Stimulated activated CD4-positive, alpha-beta T cell treated with anti-CD3 and anti-CD28 coated beads, Interleukin-4, amount 100 ng/mL, for 1 hour (primary cell): Measurements from ENCODE around the gene GGN.
"Not testable (repeated sequence)": the region's sequence is repeated elsewhere in the genome, so short reads cannot be mapped to it uniquely, and the experiment has no call there.

Source experiments
- DNase-seq: peaks from one replicate; pipeline ENCODE4 v3.0.0-alpha.2; 2020

GGN gene, protein sequence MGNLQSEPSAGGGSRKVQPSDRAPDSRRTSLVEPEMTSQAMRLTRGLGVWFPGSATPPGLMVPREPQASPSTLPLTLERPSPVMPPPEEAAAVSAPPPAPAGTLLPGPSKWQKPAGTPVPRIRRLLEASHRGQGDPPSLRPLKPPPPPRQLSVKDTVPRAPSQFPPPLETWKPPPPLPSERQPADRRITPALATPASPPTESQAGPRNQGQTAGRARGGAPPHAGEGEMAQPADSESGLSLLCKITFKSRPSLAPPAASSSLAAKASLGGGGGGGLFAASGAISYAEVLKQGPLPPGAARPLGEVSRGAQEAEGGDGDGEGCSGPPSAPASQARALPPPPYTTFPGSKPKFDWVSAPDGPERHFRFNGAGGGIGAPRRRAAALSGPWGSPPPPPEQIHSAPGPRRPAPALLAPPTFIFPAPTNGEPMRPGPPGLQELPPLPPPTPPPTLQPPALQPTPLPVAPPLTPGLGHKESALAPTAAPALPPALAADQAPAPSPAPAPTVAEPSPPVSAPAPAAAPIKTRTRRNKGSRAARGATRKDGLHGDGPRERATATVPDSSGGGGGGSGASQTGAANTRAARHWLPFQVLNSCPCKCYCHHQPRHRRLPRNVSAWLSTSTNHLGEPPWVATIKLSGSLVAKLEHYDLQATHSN

GRCh38 chr19:38387550-38388348 is at the start of gene GGN:
Gene GGN (minus strand): TSS chr19:38388034. CDS start chr19:38387261, 773 bp downstream.
- DNase-seq: peak; percentile 77

DNA sequence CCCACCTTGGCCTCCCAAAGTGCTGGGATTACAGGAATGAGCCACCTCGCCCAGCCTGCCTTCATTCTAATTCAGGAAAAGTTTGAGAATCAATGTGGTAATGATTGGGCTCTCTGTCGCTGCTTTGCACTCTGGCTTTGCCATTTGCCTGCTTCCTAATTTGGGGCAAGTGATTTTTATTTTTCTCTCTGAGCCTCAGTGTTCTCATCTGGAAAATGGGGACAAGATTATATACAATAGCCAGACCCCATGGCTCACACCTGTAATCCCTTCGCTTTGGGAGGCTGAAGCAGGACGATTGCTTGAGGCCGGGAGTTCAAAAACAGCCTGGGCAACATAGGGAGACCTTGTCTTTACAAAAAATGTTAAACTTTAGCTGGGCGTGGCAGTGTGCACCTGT is 49.5 kb upstream of the GGN start:
- DNase-seq: no peak

- no peak for DNase-seq
Measured at GRCh38 chr19:38434549-38435051, 46.8 kb upstream of the GGN start.

DNA sequence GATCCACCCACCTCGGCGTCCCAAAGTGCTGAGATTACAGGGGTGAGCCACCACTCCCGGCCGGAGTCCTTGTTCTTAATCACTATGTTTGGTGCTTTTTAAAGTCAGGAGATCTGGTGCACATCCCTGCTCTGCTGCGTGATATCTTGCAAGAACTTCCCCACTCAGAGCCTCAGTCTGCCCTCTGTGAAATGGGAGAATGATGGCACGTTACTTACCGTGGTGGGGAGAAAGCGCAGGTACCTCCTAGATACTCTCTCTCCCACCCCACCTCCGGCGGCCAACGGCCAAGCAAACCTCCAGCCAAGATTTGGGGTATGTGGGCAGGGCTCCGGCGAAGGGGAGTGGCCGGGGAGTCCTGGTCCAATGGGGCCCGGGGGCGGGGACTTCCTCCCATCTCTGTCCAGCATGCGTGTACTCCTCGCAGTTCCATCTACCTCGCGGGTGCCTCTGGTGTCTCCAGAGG is 45.5 kb upstream of the GGN start, which contains the start of gene RYR1:
Gene RYR1, plus strand, starts transcription at position 424 of the 466 bp plus-strand sequence. CDS start 139 bp downstream, outside the sequence.
- peak; percentile 66 for DNase-seq

DNA sequence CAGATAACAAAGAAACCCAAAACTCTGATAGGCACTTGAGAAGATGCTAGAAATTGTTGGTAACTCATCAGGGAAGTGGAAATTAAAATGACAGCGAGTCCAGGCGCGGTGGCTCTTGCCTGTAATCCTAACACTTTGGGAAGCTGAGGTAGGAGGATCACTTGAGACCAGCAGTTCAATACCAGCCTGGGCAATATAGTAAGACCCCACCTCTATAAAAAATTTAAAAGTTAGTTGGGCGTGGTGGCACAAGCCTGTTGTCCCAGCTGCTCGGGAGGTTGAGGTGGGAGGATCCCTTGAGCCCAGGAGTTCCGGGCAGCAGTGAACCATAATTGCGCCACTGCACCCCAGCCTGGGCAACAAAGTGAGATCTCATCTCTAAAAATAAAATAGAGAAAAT is 43.1 kb upstream of the GGN start:
- DNase-seq: no peak

DNA sequence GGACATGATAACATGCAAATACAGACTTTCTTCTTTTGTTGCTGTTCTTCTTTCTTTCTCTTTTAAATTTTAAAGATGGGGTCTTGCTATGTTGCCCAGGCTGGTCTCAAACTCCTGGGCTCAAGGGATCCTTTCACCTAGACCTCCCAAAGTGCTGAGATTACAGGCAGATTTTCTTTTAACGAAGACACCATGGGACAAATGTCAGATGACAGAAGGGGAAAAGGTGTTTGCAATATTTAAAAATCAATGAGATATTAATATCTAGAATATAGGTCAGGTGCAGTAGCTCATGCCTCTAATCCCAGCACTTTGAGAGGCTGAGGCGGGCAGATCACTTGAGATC is 42.0 kb upstream of the GGN start:
- DNase-seq: no peak

DNA sequence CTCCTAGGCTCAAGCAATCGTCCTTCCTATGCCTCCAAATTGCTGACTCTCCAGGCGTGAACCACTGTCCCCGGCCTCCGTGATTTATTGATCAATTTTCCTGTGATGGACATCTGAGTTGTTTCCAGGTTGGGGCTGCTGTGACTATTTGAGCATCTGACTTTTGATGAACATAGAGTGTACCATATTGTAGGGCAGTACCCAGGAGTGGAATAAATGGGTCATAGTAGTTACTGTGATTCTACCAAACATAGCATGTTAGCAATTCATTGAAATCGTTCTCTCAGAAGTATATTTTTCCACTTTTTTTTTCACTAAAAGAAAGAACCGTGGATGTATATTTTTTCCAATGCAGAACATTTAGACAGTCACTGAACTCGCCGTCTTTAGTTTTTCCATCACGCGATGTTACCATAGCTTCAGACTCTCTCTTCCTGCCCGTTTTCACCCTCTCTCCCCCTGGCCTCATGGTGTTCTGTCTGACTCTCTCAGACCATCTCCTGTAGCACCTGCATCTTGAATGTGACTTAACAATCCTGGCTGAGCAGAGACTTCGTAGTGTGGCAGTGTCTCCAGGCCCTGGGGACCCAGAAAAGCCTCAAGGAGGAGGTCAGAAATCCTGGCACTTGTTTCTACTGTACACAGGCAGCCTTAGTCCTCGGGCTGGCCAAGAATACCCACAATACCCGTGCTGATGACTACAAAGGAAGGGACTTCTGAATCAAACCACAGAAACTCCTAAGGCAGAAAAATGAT is 41.4 kb upstream of the GGN start:
- DNase-seq: peak; percentile 33

GRCh38 chr19:38427035-38427677 is 39.3 kb upstream of the GGN start:
- DNase-seq: peak; percentile 56

DNA sequence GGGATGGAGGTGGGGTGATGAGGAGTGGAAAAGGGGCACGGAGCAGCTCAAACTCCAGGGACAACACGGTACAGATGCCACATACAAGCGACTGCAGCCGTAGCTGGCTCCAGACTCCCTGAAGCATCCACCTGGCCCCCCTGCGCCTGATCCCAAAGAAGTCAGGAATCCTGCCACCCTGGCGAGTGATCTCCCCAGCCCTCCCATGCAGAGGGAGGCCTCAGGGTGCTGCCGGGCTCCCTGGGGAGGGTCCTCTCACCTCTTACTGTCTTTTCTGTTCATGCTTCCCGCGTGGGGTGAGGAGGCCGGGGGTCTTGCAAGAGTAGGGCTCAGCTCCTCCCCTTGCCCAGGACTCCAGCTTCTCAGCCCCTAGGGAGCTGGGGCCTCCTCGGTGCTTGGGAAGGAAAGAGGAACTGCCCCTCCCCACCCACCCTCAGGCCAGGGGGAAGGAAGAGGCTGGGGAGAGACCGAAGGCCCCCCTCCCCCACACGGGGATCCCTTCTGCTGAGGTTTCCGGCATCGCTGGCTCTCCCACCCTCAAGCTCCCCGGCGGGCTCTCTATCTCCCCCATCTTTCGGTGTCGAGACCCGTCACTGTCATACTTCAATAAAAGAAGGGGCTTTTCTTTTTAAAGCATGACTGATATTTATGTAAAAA is 38.1 kb upstream of the GGN start, which contains the start of gene RASGRP4:
Gene RASGRP4, minus strand, starts transcription at position 410 of the 657 bp plus-strand sequence. Its CDS starts 128 bp downstream, at position 282.
- DNase-seq: peak; percentile 64

DNA sequence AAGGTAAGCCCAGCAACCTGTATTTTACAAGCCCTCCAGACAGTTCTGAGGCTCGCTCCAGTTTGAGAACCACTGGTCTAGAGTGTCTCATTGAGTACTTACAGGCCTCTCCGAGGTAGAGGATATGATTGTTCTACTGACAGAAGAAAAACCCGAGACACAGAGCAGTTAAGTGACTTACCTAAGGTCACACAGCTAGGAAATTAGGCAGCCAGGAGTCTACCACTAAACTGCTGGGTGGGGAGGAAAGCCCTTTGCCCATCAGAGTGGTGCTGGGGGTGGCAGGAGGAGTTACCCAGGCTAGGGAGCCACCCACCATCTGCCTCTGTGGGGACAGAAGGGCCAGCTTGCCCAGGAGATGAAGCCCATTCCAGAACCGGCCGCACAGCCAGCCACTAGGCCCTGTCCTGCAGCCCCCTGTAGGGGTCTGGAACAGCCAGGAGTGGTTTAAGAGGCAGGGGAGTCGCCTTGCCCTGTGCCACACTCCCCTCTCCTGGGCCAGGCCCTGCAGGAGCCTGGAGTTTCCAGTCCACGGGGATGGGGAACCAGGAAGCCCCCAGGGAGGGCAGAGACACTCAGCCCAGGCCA is 37.5 kb upstream of the GGN start:
- no peak for DNase-seq

GRCh38 chr19:38424272-38424671 is 36.4 kb upstream of the GGN start:
- DNase-seq: no peak

- no peak for DNase-seq
Measured at GRCh38 chr19:38422438-38422837, 34.6 kb upstream of the GGN start.

GRCh38 chr19:38421856-38422255 is 34.0 kb upstream of the GGN start:
- DNase-seq: no peak

DNA sequence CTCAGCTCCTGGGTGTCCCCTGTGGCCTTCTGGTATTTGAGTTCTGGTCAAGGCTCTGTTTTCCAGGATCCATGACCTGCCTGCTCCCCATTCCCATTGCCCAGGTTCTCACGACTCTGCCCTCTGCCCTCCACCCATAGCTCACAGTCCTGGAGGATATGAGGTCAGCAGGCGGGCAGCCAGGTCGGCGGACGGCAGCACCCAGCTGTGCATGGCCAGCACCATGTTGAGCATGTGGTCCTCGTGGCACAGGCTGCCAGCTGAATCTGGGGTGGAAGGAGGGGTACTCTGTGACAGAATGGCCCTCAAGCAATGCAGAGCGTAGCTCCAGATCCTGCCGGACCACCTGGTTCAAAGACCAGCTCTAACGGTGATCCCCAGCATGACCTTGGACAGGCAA is 33.1 kb upstream of the GGN start:
- no peak for DNase-seq

DNA sequence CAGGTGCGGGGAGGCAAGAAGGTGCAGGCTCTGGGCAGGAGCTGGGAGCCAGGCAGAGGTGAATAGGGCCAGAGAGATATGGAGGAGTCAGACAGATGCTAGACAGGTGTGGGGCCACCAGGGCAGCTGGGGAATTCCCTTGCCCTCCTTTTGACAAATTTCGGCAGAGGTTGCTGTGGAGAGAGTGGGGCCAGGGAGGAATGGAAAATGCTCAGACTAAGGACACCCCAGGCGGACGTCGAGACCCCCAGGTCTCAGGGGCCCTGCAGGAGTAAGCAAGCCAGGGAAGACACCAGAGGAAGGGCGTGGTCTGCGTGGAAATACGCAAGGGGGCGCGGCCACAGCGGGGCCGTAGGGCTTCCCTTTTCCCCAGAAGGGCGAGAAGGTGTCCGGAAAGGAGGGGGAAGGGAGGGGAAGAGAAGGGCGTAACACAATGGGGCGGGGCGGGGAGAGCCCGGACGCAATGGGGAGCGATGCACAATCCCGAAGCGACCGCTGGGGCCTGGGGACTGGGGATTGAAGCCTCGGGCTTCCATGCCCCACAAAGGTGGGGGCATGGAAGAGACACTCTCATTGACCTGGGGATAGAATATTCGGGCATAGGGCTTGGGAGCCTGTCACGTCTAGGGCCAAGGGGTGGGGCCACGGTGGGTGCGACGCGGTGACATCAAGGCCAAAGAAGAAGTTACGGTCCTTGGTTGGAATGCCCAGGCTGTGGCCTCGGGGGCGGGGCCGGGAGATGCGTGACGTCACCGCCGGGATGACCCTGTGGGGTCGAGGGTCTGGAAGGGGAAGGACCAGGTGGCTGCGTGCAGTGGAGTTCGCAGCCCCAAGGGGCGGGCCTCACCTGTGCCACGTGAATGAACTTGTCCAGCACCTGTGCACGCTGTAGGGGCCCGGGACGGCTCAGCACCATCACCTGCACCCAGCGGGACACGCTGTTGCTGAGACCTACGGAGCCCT is 30.0 kb upstream of the GGN start:
- DNase-seq: peak; percentile 59

DNA sequence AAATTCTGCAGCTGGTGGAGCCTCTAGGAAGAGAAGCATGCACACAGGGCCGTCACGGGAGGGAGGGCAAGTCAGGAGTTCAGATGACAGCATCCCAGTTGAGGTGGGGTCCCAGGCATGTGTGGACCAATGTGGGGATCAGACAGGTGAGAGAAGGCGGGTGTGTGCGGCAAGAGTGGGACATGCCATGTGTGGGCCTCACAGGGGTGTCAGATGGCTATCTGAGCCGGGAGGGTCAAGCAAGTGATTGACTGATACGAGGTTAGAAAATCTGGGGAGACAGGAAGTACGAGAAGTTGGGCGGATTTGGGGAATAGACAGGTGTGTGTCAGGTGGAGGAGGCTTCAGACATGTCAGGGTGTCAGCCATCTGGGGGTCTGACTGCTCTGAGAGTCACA is 29.3 kb upstream of the GGN start:
- DNase-seq: no peak

GRCh38 chr19:38413416-38413815 is 25.6 kb upstream of the GGN start:
- no peak for DNase-seq

DNA sequence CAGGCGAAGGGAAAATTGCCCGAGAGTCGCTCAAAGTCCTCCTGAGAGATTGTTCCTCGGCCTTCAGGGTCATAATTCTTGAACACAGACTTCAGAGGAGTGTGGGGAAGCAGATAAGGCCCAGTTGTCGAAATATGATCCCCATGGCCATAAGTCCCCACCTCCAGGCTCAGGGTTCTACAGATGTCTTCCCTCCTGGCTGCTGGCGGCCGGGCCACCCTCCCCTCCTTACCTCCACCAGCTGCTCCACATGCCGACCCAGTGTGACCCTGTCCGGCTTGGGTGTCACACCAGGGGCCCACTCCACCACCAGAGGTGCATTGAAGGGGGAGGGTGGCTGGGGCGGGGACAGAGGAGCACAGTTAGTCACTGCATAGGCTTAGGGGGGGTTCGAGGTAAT is 25.1 kb upstream of the GGN start:
- no peak for DNase-seq

DNA sequence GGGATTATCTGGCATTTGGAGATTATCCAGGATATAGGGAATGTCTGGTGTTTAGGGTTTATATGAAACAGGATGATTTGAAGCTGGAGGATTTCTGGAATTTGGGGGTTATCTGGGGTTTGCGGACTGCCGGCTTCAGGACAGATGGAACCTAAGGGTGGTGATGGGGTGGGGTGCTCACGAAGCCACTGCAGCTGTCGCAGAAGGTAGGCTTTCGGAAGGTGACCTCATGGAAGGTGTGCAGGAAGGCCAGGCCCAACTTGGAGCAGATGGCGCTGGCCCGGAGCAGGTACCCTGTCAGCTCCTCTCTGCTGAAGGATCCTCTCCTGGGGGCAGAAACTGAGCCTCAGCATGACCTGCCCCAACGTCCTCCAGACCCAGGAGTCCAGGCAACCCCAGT is 24.7 kb upstream of the GGN start:
- DNase-seq: no peak

DNA sequence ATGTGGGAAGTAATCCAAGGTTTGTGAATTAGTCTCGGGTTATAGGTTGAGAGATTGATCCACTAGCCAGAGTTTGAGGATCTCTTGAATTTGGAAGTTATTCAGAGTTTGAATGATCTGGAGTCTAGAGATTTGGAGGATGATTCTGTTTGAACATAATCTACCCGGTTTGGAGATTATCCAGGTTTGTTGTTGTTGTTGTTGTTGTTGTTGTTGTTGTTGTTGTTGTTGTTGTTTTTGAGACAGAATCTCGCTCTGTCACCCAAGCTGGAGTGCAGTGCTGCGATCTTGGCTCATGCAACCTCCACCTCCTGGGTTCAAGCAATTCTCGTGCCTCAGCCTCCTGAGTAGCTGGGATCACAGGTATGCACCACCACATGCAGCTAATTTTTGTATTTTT is 24.1 kb upstream of the GGN start:
- not testable (repeated sequence) for DNase-seq
